Gastroesophageal sphincter (tissue), 4 donors: ENCODE data around the gene C4orf50. TPM values are rescaled to one million over a fixed set of nuclear protein-coding genes. Genes with fewer than 3 reads are reported as not detected.

Experiments used
- ATAC-seq: fragments of 150-250 bp; one replicate; pipeline ENCODE4 v1.9.1; 2016; ENCODE audit warnings: mild to moderate bottlenecking, moderate library complexity
- H3K27ac ChIP-seq, 4 donors: fragments of 200-600 bp; sonication (generic) in 3 of 4; 1 replicate in 3 of 4; 2 replicates in 1 of 4; pipeline ENCODE4 v1.5.1; 2016 to 2019
- H3K27me3 ChIP-seq: fragments of 200-600 bp; sonication (generic); one replicate; pipeline ENCODE4 v1.5.1; 2019
- H3K36me3 ChIP-seq, 2 donors: fragments of 200-600 bp; sonication (generic); one replicate each; pipeline ENCODE4 v1.5.1; 2019; ENCODE audit warnings: control low read depth in 1 of 2
- H3K4me1 ChIP-seq, 3 donors: fragments of 200-600 bp; sonication (generic); 1 replicate in 2 of 3; 2 replicates in 1 of 3; pipeline ENCODE4 v1.5.1; 2016 to 2019; ENCODE audit warnings: control low read depth in 2 of 3
- H3K4me3 ChIP-seq, 2 donors: fragments of 200-600 bp; sonication (generic); one replicate each; pipeline ENCODE4 v1.5.1; 2019; ENCODE audit warnings: mild to moderate bottlenecking in 1 of 2, moderate library complexity in 1 of 2
- H3K9me3 ChIP-seq, 3 donors: fragments of 200-600 bp; sonication (generic); one replicate each; pipeline ENCODE4 v1.5.1; 2017 to 2019; ENCODE audit warnings: control low read depth in 2 of 3
- EP300 ChIP-seq: sonication (generic); formaldehyde crosslinking; IDR thresholded peaks from one replicate; pipeline ENCODE4 v1.6.1; 2017; ENCODE audit warnings: antibody characterized with exemption, mild to moderate bottlenecking
- POLR2A ChIP-seq, 2 donors: fragments of 450-650 bp; IDR thresholded peaks; one replicate each; pipeline ENCODE4 v1.6.1; 2017; ENCODE audit warnings: antibody characterized with exemption in 2 of 2, mild to moderate bottlenecking in 2 of 2, moderate library complexity in 1 of 2
- POLR2AphosphoS5 ChIP-seq: sonication (generic); formaldehyde crosslinking; IDR thresholded peaks from one replicate; pipeline ENCODE4 v1.6.1; 2017; ENCODE audit warnings: antibody characterized with exemption
- WGBS, 2 donors: methylation state at CpG; one replicate each; pipeline ENCODE4 v1.1.5; 2018; ENCODE audit warnings: low coverage in 1 of 2; 5-methylcytosine and 5-hydroxymethylcytosine counted together
- total RNA-seq, 4 donors: library from RNA; depleted of rRNA; stranded (reverse); fragments of >200 nt; gene quantifications; one replicate each; pipeline ENCODE4 v1.1.0, GENCODE V29; 2016
- TF ChIP-seq, protein P1 (sequence below), 4 experiments: fragments of 200-600 bp in 2 of 4; fragments of 450-650 bp in 2 of 4; sonication (generic) in 1 of 4; IDR thresholded peaks; one replicate each; pipeline ENCODE4 v1.5.1; 2017 to 2019; ENCODE audit warnings: antibody characterized with exemption in 4 of 4, mild to moderate bottlenecking in 2 of 4, moderate library complexity in 2 of 4

Gene C4orf50
- total RNA-seq, 4 donors from 2014 or later, result under 0.01 to 0.25 (median 0.12) TPM

DNA sequence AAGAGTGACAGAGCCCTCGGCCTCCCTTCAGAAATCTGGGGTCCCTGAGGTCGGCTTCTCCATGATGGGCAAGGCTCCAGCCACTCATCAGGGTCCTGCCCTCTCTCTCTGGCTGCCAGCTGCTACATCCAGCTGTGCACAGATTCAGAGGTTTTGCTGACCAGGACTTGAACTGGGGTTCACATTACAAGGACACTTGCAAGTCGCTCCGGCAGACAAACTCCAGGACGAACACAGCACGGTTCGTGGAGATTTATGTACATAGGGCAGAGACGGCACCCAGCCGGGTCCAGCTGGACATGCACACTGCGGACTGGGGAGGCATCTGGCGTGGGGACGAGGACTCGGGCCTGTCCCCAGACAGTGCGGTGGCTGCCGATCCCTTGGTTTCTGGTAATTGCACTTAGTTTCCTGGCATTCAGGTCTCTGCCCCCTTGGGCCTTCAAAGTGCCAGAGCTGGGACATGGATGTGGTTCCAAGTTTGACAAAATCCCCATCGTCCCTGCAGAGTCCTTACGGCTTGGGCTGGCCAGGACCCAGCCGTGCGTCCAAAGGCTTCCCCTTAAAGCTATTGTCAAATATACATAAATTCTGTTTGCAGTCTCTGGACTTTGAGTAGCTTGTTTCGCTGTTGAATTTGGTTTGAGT is 6.2 kb upstream of the C4orf50 start:
- H3K27me3 ChIP-seq, result peaks cover 50% of the 10 kb centered on the region
- no peaks in the 10 kb centered on the region for H3K9me3 ChIP-seq
- ATAC-seq, result no peak
- no peaks in the 10 kb centered on the region for H3K36me3 ChIP-seq
- no peak overlapping the region for H3K4me3 ChIP-seq
- TF ChIP-seq, protein P1, sequence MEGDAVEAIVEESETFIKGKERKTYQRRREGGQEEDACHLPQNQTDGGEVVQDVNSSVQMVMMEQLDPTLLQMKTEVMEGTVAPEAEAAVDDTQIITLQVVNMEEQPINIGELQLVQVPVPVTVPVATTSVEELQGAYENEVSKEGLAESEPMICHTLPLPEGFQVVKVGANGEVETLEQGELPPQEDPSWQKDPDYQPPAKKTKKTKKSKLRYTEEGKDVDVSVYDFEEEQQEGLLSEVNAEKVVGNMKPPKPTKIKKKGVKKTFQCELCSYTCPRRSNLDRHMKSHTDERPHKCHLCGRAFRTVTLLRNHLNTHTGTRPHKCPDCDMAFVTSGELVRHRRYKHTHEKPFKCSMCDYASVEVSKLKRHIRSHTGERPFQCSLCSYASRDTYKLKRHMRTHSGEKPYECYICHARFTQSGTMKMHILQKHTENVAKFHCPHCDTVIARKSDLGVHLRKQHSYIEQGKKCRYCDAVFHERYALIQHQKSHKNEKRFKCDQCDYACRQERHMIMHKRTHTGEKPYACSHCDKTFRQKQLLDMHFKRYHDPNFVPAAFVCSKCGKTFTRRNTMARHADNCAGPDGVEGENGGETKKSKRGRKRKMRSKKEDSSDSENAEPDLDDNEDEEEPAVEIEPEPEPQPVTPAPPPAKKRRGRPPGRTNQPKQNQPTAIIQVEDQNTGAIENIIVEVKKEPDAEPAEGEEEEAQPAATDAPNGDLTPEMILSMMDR (IDR thresholded peaks at IDR 0.05), result no peak
- TF ChIP-seq POLR2AphosphoS5 (no peak), EP300 (no peak), POLR2A (IDR thresholded peaks at IDR 0.05) (no peak)
- 78 to 80% methylated on average over 10 to 12 of the region's 20 CpGs for WGBS, 2 donors
- H3K4me1 ChIP-seq, result no peaks in the 10 kb centered on the region
- no peak overlapping the region for H3K27ac ChIP-seq

DNA sequence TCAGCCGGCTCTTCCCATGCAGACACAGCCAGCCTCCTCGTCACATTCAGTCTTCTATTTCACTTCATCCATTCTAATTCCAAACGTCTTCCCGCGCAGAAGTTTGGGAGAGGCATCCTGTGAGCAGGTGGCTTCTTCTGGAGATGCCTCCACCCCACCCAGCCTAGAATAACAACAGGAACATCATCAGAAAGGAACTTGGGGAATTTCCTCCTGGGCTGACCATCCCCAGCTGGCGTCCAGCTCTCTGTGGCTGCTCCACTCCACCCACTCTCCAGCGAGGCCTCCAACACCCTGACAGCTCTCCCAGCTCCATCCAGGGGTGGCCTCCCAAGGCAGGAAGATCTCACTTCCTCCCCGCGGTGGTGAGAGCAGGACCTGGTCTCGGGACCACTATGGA is 5.5 kb upstream of the C4orf50 start:
- 73% methylated on average over 4 of the region's 10 CpGs; no CpG with 5 or more reads in 1 of the 2 donors for WGBS, 2 donors
- Histone ChIP-seq H3K4me3 (no peak overlapping the region), H3K9me3 (no peaks in the 10 kb centered on the region), H3K27me3 (peaks cover 53% of the 10 kb centered on the region), H3K36me3 (no peaks in the 10 kb centered on the region), H3K4me1 (no peaks in the 10 kb centered on the region), H3K27ac (no peak overlapping the region)
- no peak for ATAC-seq
- TF ChIP-seq POLR2AphosphoS5 (no peak), EP300 (no peak), POLR2A (IDR thresholded peaks at IDR 0.05) (no peak)
- TF ChIP-seq, protein P1 (IDR thresholded peaks at IDR 0.05), result no peak

DNA sequence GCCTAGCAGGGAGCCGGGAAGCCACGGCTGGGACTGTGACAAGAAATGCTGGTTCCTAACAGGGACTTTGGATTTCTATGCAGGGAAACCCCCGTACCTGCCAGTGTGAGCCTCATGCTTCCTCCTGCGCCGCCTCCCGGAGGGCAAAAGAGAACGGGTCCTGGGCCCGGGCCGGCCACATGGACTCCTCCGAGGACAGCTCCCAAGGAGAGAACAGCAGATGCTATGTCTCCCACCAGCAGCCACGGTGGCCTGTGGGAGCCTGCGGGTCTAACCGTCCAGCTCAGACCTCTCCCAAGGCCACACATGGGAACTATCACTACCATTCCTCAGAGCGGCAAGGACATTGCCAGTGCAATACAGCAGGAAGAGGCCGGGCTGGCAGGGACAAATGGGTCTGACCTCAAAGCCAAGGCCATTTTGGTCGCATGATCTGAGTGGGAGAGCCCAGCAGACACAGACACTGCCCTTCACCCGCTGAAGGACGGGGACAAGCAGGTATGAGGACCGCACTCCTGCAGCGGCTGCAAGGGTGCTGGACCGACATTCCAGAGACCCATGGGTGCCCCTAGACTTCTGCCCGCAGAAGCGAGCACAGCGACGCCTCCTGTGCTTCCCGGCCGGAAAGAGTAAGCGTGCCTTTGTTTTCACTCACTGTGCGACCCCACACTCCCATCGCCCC is 4.5 kb upstream of the C4orf50 start:
- no peak for ATAC-seq
- H3K4me3 ChIP-seq, result no peak overlapping the region
- H3K9me3 ChIP-seq, result no peaks in the 10 kb centered on the region
- no peaks in the 10 kb centered on the region for H3K4me1 ChIP-seq
- no peaks in the 10 kb centered on the region for H3K36me3 ChIP-seq
- no peak overlapping the region for H3K27ac ChIP-seq
- H3K27me3 ChIP-seq, result peaks cover 54% of the 10 kb centered on the region
- 77 to 86% methylated on average over 4 to 13 of the region's 30 CpGs for WGBS, 2 donors
- TF ChIP-seq, protein P1 (IDR thresholded peaks at IDR 0.05), result no peak
- TF ChIP-seq POLR2A (IDR thresholded peaks at IDR 0.05), result no peak
- TF ChIP-seq POLR2AphosphoS5, result no peak
- TF ChIP-seq EP300, result no peak

DNA sequence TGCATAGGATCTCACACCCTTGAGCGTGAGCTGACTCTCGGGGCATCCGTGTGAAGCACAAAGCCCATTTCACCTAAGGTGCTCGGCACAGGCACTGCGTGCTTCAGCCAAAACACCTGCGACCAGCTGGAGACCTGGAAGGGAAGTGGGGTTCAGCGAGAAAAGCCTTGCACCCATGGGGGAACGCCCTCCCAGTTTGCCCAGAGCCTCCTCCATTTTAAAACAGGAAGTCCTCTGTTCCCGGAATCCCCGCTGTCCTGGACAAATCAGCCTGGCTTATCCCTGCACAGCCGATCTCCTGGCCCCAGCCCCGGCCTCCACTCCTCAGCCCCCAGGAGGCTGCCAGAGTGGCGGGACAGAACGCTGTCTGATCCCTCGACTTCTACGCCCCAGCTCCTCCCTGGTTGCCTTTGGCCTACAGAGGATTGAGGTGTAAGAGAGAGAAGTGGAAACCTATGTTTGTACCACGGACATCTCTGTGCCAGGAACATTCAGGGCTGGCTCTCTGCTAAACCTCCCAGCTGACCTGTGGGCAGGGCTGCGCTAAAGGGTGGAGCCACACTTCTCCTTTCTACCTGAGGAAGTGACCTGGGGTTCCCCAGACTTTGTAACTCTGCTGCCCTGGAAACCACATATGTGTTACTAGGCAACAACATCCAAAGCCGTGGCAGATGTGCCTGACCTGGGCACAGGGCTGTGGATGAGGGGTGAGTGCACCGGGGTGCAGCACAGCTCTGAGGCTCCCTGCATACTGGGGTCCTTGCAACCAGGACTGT is 3.8 kb upstream of the C4orf50 start:
- no peaks in the 10 kb centered on the region for H3K9me3 ChIP-seq
- H3K4me1 ChIP-seq, result no peaks in the 10 kb centered on the region
- H3K27ac ChIP-seq, result no peak overlapping the region
- WGBS, 2 donors, result 66 to 86% methylated on average over 3 to 9 of the region's 20 CpGs
- no peak overlapping the region for H3K4me3 ChIP-seq
- no peak for ATAC-seq
- TF ChIP-seq, protein P1 (IDR thresholded peaks at IDR 0.05), result no peak
- no peak for TF ChIP-seq POLR2AphosphoS5
- no peak for TF ChIP-seq POLR2A (IDR thresholded peaks at IDR 0.05)
- no peak for TF ChIP-seq EP300
- peaks cover 61% of the 10 kb centered on the region for H3K27me3 ChIP-seq
- no peaks in the 10 kb centered on the region for H3K36me3 ChIP-seq
